HG03064 (cell line): ENCODE data around the gene TNFAIP1.
"Not testable (repeated sequence)": the region's sequence is repeated elsewhere in the genome, so short reads cannot be mapped to it uniquely, and the experiment has no call there.

Experiments
- ATAC-seq: cut with Tn5 transposase; IDR thresholded peaks from one replicate; pipeline ENCODE4 v1.9.1; 2021; ENCODE audit warnings: low read depth; ENCODE audit not compliant: unreplicated experiment

The TNFAIP1 gene

DNA sequence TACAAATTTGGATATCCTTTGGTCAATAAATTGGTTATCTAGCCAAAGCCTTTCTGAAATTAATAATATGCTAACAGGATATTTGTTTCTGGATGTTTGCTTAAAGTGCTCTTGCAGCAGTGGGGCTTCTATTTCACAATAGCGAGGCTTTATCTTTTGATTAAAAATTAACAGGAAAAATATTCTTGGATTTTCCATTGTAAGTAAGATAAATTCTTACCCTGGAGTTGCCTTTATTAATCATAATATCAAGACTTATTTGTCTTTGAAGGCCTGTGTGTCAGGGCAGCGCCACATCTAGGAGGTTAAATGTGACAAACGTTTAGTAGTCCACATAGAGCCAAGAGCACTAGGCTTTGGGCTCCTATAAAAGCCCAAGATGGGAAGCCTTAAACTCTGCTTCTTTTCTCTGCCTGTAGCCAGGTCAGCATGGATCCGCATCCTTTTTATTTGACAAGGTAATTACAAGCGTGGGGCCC lies 11.3 kb upstream of the TNFAIP1 start:
- ATAC-seq: no peak

GRCh38 chr17:28324781-28325180 lies 10.8 kb upstream of the TNFAIP1 start:
- ATAC-seq: no peak

DNA sequence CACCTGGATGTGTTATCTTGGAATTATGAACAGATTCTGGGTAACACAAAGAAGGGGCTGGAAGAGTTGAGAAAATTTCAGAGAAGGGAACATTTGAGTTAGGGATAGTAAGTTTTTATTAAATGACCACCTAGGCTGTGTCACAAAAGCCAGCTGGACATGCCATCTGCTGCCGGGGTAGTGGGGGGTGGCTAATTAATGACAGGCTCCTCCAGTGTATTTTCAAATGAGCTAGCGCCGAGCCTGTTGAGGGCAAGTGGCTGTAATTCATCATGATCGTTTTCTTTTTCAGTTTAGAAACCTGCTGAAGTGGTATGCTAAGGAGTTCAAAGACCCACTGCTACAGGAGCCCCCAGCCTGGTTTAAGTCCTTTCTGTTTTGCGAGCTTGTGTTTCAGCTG lies 10.3 kb upstream of the TNFAIP1 start:
- no peak for ATAC-seq

GRCh38 chr17:28326114-28326513 lies 9.4 kb upstream of the TNFAIP1 start:
- no peak for ATAC-seq

DNA sequence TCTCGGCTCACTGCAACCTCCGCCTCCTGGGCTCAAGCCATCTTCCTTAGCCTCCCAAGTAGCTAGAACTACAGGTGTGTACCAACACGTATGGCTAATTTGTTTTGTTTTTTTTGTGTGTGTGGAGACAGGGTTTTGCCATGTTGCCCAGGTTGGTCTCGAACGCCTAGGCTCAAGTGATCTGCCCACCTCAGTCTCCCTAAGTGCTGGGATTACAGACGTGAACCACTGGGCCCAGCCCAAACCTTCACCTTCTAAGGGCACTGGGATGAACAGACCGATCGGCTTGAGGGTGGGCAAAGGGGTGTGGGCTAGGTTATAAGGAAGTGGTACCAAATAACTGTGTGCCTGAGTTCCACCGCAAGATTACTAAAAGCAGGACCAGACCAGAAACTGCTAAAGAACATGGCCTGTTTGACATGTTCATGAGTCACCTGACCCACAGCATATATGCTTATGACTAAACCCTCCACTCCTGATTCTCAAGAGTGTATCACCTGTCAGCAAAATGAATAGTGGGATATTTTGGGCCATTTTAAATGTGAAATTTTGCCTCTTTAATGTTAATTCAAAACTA lies 8.4 kb upstream of the TNFAIP1 start:
- ATAC-seq: no peak

GRCh38 chr17:28327709-28328108 lies 7.9 kb upstream of the TNFAIP1 start:
- no peak for ATAC-seq

DNA sequence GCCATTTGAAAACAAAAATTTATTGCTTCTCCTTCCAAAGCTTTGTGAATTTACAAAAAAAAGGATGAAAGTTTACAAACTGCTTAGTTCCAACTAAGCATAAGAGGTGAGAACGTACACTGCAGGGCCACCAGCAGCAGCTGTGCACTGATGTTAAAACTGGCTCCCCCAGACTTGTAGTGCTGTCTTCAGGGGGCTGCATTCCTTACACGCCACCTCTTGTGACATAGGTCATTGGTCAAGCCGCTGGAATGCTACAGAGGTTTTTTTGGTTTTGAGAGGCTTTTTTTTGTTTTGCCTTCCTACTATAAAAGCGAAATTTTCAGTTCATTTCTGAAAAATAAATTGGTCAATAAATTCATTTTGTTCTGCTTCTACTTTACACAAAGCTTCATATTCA lies 7.2 kb upstream of the TNFAIP1 start:
- no peak for ATAC-seq

DNA sequence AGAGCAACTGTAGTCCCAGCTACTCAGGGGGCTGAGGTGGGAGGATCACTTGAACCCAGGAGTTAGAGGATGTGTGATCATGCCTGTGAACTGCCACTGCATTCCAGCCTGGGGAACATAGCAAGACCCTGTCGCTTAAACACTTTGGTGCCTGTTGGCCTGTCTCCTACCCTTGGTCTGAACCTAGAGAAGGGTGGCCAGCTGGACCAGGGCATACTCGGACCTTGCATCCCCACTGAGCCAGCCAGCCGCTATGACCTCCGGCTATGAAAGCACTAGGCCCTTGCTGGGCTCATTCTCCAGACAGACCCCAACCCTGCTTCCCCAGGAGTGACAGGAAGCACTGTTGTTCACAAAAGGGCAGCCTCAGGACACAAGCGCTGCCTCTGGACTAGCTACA lies 4.9 kb upstream of the TNFAIP1 start:
- ATAC-seq: no peak

GRCh38 chr17:28331891-28332420 lies 3.6 kb upstream of the TNFAIP1 start:
- ATAC-seq: no peak

- no peak for ATAC-seq
Observed at GRCh38 chr17:28333083-28333746, 2.3 kb upstream of the TNFAIP1 start.

DNA sequence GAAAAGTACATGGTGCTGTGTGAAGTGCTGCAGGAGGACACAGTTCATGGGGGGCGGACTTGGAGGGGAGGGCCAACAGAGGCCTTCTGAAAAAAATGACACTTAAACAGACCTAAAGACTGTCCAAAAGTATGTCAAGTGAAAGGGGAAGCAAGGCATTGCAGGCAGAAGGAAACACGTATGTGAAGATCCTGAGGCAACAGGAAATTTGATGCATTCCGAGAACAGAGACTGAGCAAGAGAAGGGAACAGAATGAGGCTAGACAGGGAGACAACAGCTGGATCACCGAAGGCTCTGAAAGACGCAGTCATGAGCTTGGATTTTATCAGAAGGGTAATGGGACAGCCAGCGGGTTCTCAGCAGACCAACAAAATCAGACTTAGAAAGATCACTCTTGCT lies 1.4 kb upstream of the TNFAIP1 start:
- no peak for ATAC-seq

GRCh38 chr17:28334666-28335200 lies 828 bp upstream of the TNFAIP1 start:
- no peak for ATAC-seq

DNA sequence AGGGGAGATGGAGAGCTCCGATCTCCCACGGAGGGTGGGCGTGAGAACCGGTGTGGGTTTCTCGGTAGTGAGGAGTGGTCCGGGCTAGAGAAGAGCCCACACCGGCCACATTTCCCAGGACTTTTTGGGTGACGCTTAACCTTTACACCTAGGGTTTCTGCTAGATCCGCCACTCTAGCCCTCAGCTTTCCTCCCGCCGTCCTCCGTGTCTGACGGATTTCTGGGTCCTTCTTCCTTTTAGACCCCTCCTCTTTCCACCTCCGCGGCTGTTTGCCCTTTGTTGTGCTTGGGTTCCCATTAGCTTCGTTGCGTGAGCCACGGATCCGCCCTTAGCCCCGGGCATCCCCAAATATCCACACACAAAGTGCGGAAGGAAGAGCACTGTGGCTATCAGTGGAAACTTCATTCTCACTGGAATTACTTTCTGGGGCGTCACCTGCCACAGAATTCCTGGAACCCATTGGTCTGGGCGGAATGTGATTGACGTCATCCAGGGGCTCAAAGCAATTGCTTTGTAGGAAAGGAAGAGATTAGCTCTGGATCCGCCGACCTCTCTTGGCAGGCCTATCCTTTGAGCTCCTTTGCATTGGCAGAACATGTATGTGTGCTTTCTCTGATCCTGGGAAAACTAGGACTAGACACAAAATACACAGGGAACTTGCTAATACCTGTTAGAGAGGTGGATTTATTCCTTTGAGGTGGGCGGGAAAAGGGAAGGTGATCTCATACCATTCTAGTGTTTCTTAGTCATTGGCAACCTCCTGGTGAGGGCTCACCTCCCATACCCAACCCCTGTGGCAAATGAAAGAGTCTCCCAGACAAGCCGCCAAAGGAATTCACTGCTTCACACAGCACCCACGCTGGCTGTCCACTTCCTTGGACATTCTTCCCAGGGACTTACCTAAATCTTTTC lies 654 bp downstream of the TNFAIP1 start:
- no peak for ATAC-seq

- no peak for ATAC-seq
Observed at GRCh38 chr17:28338056-28338768, 2.7 kb downstream of the TNFAIP1 start.

GRCh38 chr17:28338769-28339212 lies 3.2 kb downstream of the TNFAIP1 start:
- not testable (repeated sequence) for ATAC-seq

DNA sequence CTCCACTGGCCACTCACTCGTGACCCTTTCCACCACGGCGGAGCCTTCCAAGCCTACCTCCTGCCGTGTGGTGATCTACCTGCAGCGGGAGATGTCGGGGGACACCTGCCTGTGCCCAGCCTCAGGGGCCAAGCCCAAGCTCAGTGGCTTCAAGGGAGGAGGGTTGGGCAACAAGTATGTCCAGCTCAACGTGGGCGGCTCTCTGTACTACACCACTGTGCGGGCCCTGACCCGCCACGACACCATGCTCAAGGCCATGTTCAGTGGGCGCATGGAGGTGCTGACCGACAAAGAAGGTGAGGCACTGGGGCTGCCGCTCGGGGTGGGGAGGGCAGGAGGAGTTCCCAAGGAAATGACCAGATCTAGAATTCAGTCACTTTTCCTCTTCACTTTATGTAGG lies 3.9 kb downstream of the TNFAIP1 start:
- no peak for ATAC-seq

- ATAC-seq: no peak
Observed at GRCh38 chr17:28340374-28340773, 4.8 kb downstream of the TNFAIP1 start.

GRCh38 chr17:28341516-28341915 lies 6.0 kb downstream of the TNFAIP1 start:
- no peak for ATAC-seq

DNA sequence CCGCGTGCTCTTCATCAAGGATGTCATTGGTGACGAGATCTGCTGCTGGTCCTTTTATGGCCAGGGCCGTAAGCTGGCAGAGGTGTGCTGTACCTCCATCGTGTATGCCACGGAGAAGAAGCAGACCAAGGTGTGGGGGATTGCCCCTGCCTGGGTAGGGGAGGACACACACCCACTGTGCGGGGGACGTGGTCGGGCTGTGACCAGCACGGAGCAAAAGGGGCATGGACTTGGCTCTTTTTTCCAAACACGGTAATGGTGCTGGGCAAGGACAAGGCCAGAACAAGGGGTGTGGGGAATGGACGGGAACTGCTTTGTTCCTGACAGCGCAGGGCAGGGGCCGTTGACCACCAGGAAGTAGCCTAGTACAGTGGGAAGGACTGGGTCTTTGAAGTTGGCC lies 6.8 kb downstream of the TNFAIP1 start:
- ATAC-seq: no peak

- no peak for ATAC-seq
Observed at GRCh38 chr17:28343491-28343932, 8.0 kb downstream of the TNFAIP1 start.
